ENCODE measurements around the gene CHST13. TPM values are rescaled to one million over a fixed set of nuclear protein-coding genes. Genes with fewer than 3 reads are reported as not detected.
A peak's percentile ranks its signal among the peaks of the same experiment; 100 is the strongest.

CHST13 gene
- total RNA-seq, 2 donors from 2014 or later, result 0.15 to 0.18 TPM

- ATAC-seq (no peak), DNase-seq (no peak)
- H3K4me3 Mint-ChIP-seq, result no peak within 1 kb of the TSS
- H3K9me3 ChIP-seq (ENCODE audit: control insufficient read depth, low read length, poor library complexity, severe bottlenecking), result no peaks in the 10 kb centered on the region
- peaks cover 5% of the 10 kb centered on the region for H3K4me1 Mint-ChIP-seq
- peaks cover 17% of the 10 kb centered on the region for H3K27me3 Mint-ChIP-seq
- H3K27ac Mint-ChIP-seq, result no peak within 1 kb of the TSS
- no peaks in the 10 kb centered on the region for H3K36me3 Mint-ChIP-seq (ENCODE audit: low read depth)
Observed at GRCh38 chr3:126517291-126517951, 6.5 kb upstream of the CHST13 start, which contains the start of gene UROC1. Gene UROC1 (minus strand): TSS chr3:126517773. CDS start chr3:126517719, 54 bp downstream.

GRCh38 chr3:126517986-126518778 lies 5.8 kb upstream of the CHST13 start:
- Mint-ChIP-seq H3K4me3 (no peak overlapping the region), H3K27ac (no peak overlapping the region), H3K36me3 (ENCODE audit: low read depth) (no peaks in the 10 kb centered on the region), H3K4me1 (peaks cover 6% of the 10 kb centered on the region), H3K27me3 (peaks cover 24% of the 10 kb centered on the region)
- ATAC-seq (no peak), DNase-seq (no peak)
- H3K9me3 ChIP-seq (ENCODE audit: control insufficient read depth, low read length, poor library complexity, severe bottlenecking), result no peaks in the 10 kb centered on the region

GRCh38 chr3:126518779-126519177 lies 5.2 kb upstream of the CHST13 start:
- Mint-ChIP-seq H3K27ac (no peak overlapping the region), H3K4me3 (no peak overlapping the region), H3K36me3 (ENCODE audit: low read depth) (no peaks in the 10 kb centered on the region), H3K4me1 (peaks cover 6% of the 10 kb centered on the region), H3K27me3 (peaks cover 28% of the 10 kb centered on the region)
- DNase-seq (no peak), ATAC-seq (no peak)
- H3K9me3 ChIP-seq (ENCODE audit: control insufficient read depth, low read length, poor library complexity, severe bottlenecking), result no peaks in the 10 kb centered on the region

GRCh38 chr3:126519506-126520455 lies 4.2 kb upstream of the CHST13 start:
- Mint-ChIP-seq H3K4me3 (no peak overlapping the region), H3K27ac (no peak overlapping the region), H3K36me3 (ENCODE audit: low read depth) (no peaks in the 10 kb centered on the region), H3K27me3 (peaks cover 31% of the 10 kb centered on the region), H3K4me1 (peaks cover 4% of the 10 kb centered on the region)
- no peak for DNase-seq
- ATAC-seq, result no peak
- no peaks in the 10 kb centered on the region for H3K9me3 ChIP-seq (ENCODE audit: control insufficient read depth, low read length, poor library complexity, severe bottlenecking)

GRCh38 chr3:126521122-126521891 lies 2.6 kb upstream of the CHST13 start:
- no peak overlapping the region for H3K4me3 Mint-ChIP-seq
- no peaks in the 10 kb centered on the region for H3K36me3 Mint-ChIP-seq (ENCODE audit: low read depth)
- peaks cover 45% of the 10 kb centered on the region for H3K27me3 Mint-ChIP-seq

GRCh38 chr3:126522363-126522788 lies 1.6 kb upstream of the CHST13 start:
- H3K27me3 Mint-ChIP-seq, result peaks cover 51% of the 10 kb centered on the region
- H3K4me1 Mint-ChIP-seq, result peaks cover 4% of the 10 kb centered on the region
- no peaks in the 10 kb centered on the region for H3K36me3 Mint-ChIP-seq (ENCODE audit: low read depth)
- DNase-seq (peak in 1 of 3 donors; percentile 25), ATAC-seq (no peak)
- no peak overlapping the region for H3K27ac Mint-ChIP-seq
- H3K9me3 ChIP-seq (ENCODE audit: control insufficient read depth, low read length, poor library complexity, severe bottlenecking), result no peaks in the 10 kb centered on the region
- no peak overlapping the region for H3K4me3 Mint-ChIP-seq

More at GRCh38 chr3:126521122-126521891, 2.6 kb upstream of the CHST13 start:
- no peaks in the 10 kb centered on the region for H3K9me3 ChIP-seq (ENCODE audit: control insufficient read depth, low read length, poor library complexity, severe bottlenecking)
- DNase-seq (no peak), ATAC-seq (no peak)
- Mint-ChIP-seq H3K4me1 (peaks cover 4% of the 10 kb centered on the region), H3K27ac (no peak overlapping the region)

GRCh38 chr3:126524429-126524988 lies 554 bp downstream of the CHST13 start:
- H3K27ac Mint-ChIP-seq, result no peak overlapping the region
- no peak for DNase-seq
- peaks cover 4% of the 10 kb centered on the region for H3K4me1 Mint-ChIP-seq
- no peaks in the 10 kb centered on the region for H3K36me3 Mint-ChIP-seq (ENCODE audit: low read depth)
- H3K27me3 Mint-ChIP-seq, result peaks cover 46% of the 10 kb centered on the region
- ATAC-seq, result no peak
- H3K4me3 Mint-ChIP-seq, result no peak overlapping the region
- H3K9me3 ChIP-seq (ENCODE audit: control insufficient read depth, low read length, poor library complexity, severe bottlenecking), result no peaks in the 10 kb centered on the region

GRCh38 chr3:126525091-126525852 lies 1.3 kb downstream of the CHST13 start:
- peaks cover 4% of the 10 kb centered on the region for H3K4me1 Mint-ChIP-seq
- H3K27ac Mint-ChIP-seq, result no peak overlapping the region
- no peak overlapping the region for H3K4me3 Mint-ChIP-seq
- H3K27me3 Mint-ChIP-seq, result peaks cover 43% of the 10 kb centered on the region
- ATAC-seq (no peak), DNase-seq (no peak)
- no peaks in the 10 kb centered on the region for H3K36me3 Mint-ChIP-seq (ENCODE audit: low read depth)
- H3K9me3 ChIP-seq (ENCODE audit: control insufficient read depth, low read length, poor library complexity, severe bottlenecking), result no peaks in the 10 kb centered on the region

- DNase-seq (no peak), ATAC-seq (no peak)
- Mint-ChIP-seq H3K27me3 (peaks cover 39% of the 10 kb centered on the region), H3K4me1 (peaks cover 4% of the 10 kb centered on the region), H3K4me3 (no peak overlapping the region), H3K27ac (no peak overlapping the region), H3K36me3 (ENCODE audit: low read depth) (no peaks in the 10 kb centered on the region)
- no peaks in the 10 kb centered on the region for H3K9me3 ChIP-seq (ENCODE audit: control insufficient read depth, low read length, poor library complexity, severe bottlenecking)
Observed at GRCh38 chr3:126525853-126526667, 2.1 kb downstream of the CHST13 start.

GRCh38 chr3:126526668-126527005 lies 2.7 kb downstream of the CHST13 start:
- H3K4me3 Mint-ChIP-seq, result no peak overlapping the region
- no peak overlapping the region for H3K27ac Mint-ChIP-seq
- DNase-seq (no peak), ATAC-seq (no peak)
- H3K27me3 Mint-ChIP-seq, result peaks cover 39% of the 10 kb centered on the region
- H3K4me1 Mint-ChIP-seq, result peaks cover 4% of the 10 kb centered on the region
- H3K36me3 Mint-ChIP-seq (ENCODE audit: low read depth), result no peaks in the 10 kb centered on the region
- no peaks in the 10 kb centered on the region for H3K9me3 ChIP-seq (ENCODE audit: control insufficient read depth, low read length, poor library complexity, severe bottlenecking)

GRCh38 chr3:126527006-126527405 lies 3.1 kb downstream of the CHST13 start:
- H3K9me3 ChIP-seq (ENCODE audit: control insufficient read depth, low read length, poor library complexity, severe bottlenecking), result no peaks in the 10 kb centered on the region
- peaks cover 38% of the 10 kb centered on the region for H3K27me3 Mint-ChIP-seq
- no peak overlapping the region for H3K27ac Mint-ChIP-seq
- no peaks in the 10 kb centered on the region for H3K36me3 Mint-ChIP-seq (ENCODE audit: low read depth)
- DNase-seq (no peak), ATAC-seq (no peak)
- H3K4me3 Mint-ChIP-seq, result no peak overlapping the region
- H3K4me1 Mint-ChIP-seq, result peaks cover 3% of the 10 kb centered on the region
